ENCODE measurements around the gene NFKBIE. TPM values are rescaled to one million over a fixed set of nuclear protein-coding genes. Genes with fewer than 3 reads are reported as not detected.
"Not testable (repeated sequence)": the region's sequence is repeated elsewhere in the genome, so short reads cannot be mapped to it uniquely, and the experiment has no call there.

NFKBIE gene
- total RNA-seq, 1 experiment from 2014 or later = 9.6 TPM

GRCh38 chr6:44237813-44238433, 27.4 kb downstream of the NFKBIE start:
- Histone ChIP-seq H3K4me1 (peaks cover 6% of the 10 kb centered on the region), H3K27ac (peak overlapping the region; percentile 75), H3K4me3 (peak overlapping the region; percentile 55), H3K9me3 (replicated peaks) (no peaks in the 10 kb centered on the region), H3K27me3 (no peaks in the 10 kb centered on the region), H3K36me3 (peaks cover 10% of the 10 kb centered on the region; the same call in 1 of the 2 replicates)
- DNase-seq = peak; percentile 70 to 79

GRCh38 chr6:44237021-44237812, 28.1 kb downstream of the NFKBIE start:
- Histone ChIP-seq H3K4me1 (peaks cover 6% of the 10 kb centered on the region), H3K36me3 (peaks cover 14% of the 10 kb centered on the region), H3K27me3 (no peaks in the 10 kb centered on the region), H3K9me3 (replicated peaks) (no peaks in the 10 kb centered on the region), H3K4me3 (peak overlapping the region; percentile 55), H3K27ac (peak overlapping the region; percentile 75)
- DNase-seq = peak; percentile 94

GRCh38 chr6:44235891-44236516, 29.3 kb downstream of the NFKBIE start:
- Histone ChIP-seq H3K4me1 (peaks cover 6% of the 10 kb centered on the region), H3K4me3 (no peak overlapping the region), H3K36me3 (peaks cover 19% of the 10 kb centered on the region), H3K27me3 (no peaks in the 10 kb centered on the region), H3K9me3 (replicated peaks) (no peaks in the 10 kb centered on the region), H3K27ac (no peak overlapping the region)
- no peak for DNase-seq

GRCh38 chr6:44235269-44235668, 30.1 kb downstream of the NFKBIE start:
- H3K4me1 ChIP-seq = peaks cover 6% of the 10 kb centered on the region
- no peaks in the 10 kb centered on the region for H3K9me3 ChIP-seq (replicated peaks)
- no peak overlapping the region for H3K27ac ChIP-seq
- no peaks in the 10 kb centered on the region for H3K27me3 ChIP-seq
- peaks cover 23% of the 10 kb centered on the region for H3K36me3 ChIP-seq
- DNase-seq = no peak
- no peak overlapping the region for H3K4me3 ChIP-seq

- H3K9me3 ChIP-seq (replicated peaks) = no peaks in the 10 kb centered on the region
- peak; percentile 54 to 68 for DNase-seq
- no peaks in the 10 kb centered on the region for H3K27me3 ChIP-seq
- peaks cover 26% of the 10 kb centered on the region for H3K36me3 ChIP-seq
- H3K27ac ChIP-seq = no peak overlapping the region
- peaks cover 6% of the 10 kb centered on the region for H3K4me1 ChIP-seq
- H3K4me3 ChIP-seq = no peak overlapping the region
Measured at GRCh38 chr6:44234101-44235025, 31.0 kb downstream of the NFKBIE start.

- DNase-seq = no peak
- peaks cover 6% of the 10 kb centered on the region for H3K4me1 ChIP-seq
- no peak overlapping the region for H3K27ac ChIP-seq
- H3K36me3 ChIP-seq = peaks cover 34% of the 10 kb centered on the region
- H3K4me3 ChIP-seq = no peak overlapping the region
- no peaks in the 10 kb centered on the region for H3K9me3 ChIP-seq (replicated peaks)
- H3K27me3 ChIP-seq = no peaks in the 10 kb centered on the region
Measured at GRCh38 chr6:44233567-44234100, 31.7 kb downstream of the NFKBIE start.

GRCh38 chr6:44232676-44233566, 32.4 kb downstream of the NFKBIE start:
- no peak for DNase-seq
- Histone ChIP-seq H3K4me3 (no peak overlapping the region), H3K27ac (no peak overlapping the region), H3K9me3 (replicated peaks) (no peaks in the 10 kb centered on the region), H3K27me3 (no peaks in the 10 kb centered on the region), H3K36me3 (peaks cover 34% of the 10 kb centered on the region), H3K4me1 (peaks cover 6% of the 10 kb centered on the region)

- DNase-seq; H3K9me3 ChIP-seq (replicated peaks); H3K4me1 ChIP-seq; H3K27ac ChIP-seq; H3K4me3 ChIP-seq; H3K27me3 ChIP-seq: not testable (repeated sequence)
- peaks cover 34% of the 10 kb centered on the region for H3K36me3 ChIP-seq
Measured at GRCh38 chr6:44231426-44231825, 33.9 kb downstream of the NFKBIE start.

- peaks cover 34% of the 10 kb centered on the region for H3K36me3 ChIP-seq
- H3K4me1 ChIP-seq = peaks cover 18% of the 10 kb centered on the region
Measured at GRCh38 chr6:44230034-44230675, 35.2 kb downstream of the NFKBIE start.

GRCh38 chr6:44229376-44230033, 35.8 kb downstream of the NFKBIE start:
- H3K27me3 ChIP-seq = no peaks in the 10 kb centered on the region
- H3K4me1 ChIP-seq = peaks cover 24% of the 10 kb centered on the region
- H3K36me3 ChIP-seq = peaks cover 29% of the 10 kb centered on the region
- no peak for DNase-seq
- no peaks in the 10 kb centered on the region for H3K9me3 ChIP-seq (replicated peaks)
- no peak overlapping the region for H3K27ac ChIP-seq
- H3K4me3 ChIP-seq = no peak overlapping the region

More at GRCh38 chr6:44230034-44230675, 35.2 kb downstream of the NFKBIE start:
- no peak for DNase-seq
- H3K4me3 ChIP-seq = no peak overlapping the region
- H3K27ac ChIP-seq = no peak overlapping the region
- H3K9me3 ChIP-seq (replicated peaks) = no peaks in the 10 kb centered on the region
- H3K27me3 ChIP-seq = no peaks in the 10 kb centered on the region

GRCh38 chr6:44228836-44229235, 36.5 kb downstream of the NFKBIE start:
- no peak for DNase-seq
- Histone ChIP-seq H3K4me1 (peaks cover 26% of the 10 kb centered on the region), H3K4me3 (no peak overlapping the region), H3K27ac (no peak overlapping the region), H3K27me3 (no peaks in the 10 kb centered on the region), H3K36me3 (peaks cover 26% of the 10 kb centered on the region; the same call in 1 of the 2 replicates), H3K9me3 (replicated peaks) (no peaks in the 10 kb centered on the region)

- peaks cover 26% of the 10 kb centered on the region; the same call in 1 of the 2 replicates for H3K36me3 ChIP-seq
- no peaks in the 10 kb centered on the region for H3K27me3 ChIP-seq
- H3K4me1 ChIP-seq = peaks cover 26% of the 10 kb centered on the region
- no peaks in the 10 kb centered on the region for H3K9me3 ChIP-seq (replicated peaks)
- no peak overlapping the region for H3K4me3 ChIP-seq
- no peak overlapping the region for H3K27ac ChIP-seq
- no peak for DNase-seq
Measured at GRCh38 chr6:44228433-44228832, 36.9 kb downstream of the NFKBIE start.
